DMS 273 treated with DMSO at 0.1 percent for 48 hours (cell line): ENCODE measurements around the gene UBE3D.
A peak's percentile ranks its signal among the peaks of the same experiment; 100 is the strongest.
"Not testable (repeated sequence)": the region's sequence is repeated elsewhere in the genome, so short reads cannot be mapped to it uniquely, and the experiment has no call there.

Source experiments
- DNase-seq: peaks from one replicate; lab custom pipeline; 2025; lab: John Stamatoyannopoulos, UW

UBE3D gene

DNA sequence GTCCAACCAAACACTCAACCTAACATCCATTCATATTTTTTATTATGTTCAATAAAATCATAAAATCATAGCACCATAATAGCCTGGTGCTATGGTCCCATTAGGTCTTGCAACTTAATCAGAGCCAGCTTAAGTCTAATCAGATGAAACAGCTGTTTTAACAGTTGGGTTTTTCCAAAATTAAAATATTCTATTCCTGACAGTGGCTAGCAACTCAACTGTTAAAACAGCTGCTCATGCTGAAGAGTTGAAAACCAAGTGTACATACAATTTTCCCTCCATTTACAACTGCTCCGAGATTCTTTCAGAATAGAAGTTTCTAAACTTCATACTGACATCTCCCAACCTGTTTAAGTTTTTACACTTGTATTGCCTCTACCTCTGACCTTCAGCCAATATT is 89.5 kb downstream of the UBE3D start:
- peak; percentile 13 for DNase-seq

- no peak for DNase-seq
These were observed 93.7 kb downstream of the UBE3D start for GRCh38 chr6:82971877-82972460.

DNA sequence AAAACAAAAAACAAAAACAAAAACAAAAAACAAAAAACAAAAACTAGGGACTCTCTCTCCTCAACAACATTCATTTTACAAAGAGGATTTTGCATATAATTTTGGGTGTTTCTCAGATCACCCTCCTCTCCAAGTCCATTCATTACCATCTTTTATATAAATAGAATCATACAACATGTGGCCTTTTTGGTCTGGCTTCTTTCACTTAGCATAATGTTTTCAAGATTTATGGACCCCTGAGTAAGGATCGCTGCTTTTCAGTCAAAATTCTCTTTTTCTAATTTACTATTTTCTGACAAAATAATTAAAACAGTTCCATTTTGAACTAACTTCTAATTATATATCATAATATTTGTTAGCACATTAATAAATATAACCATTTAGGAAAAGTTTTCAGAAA is 94.8 kb downstream of the UBE3D start:
- DNase-seq: no peak

DNA sequence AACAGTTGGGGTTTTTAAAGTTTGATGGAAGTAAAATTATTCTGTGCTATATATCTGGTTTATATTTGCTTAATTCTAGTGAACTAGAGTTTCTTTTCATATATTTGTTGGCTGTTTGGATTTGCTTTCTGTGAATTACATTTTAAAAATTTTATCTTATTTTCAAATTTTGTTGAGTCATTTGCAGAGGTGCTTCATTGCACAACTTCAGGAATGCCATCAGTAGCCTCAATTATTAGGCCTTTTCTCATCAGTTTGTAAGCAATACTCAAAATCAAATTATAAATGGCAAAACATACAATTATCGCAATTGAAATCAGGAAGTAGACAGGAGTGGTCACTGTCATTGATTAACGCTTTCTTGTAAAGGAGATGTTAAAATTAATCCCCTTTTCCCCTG is 96.9 kb downstream of the UBE3D start:
- no peak for DNase-seq

GRCh38 chr6:82963191-82963925 is 102.3 kb downstream of the UBE3D start:
- no peak for DNase-seq

GRCh38 chr6:82959385-82959941 is 106.2 kb downstream of the UBE3D start:
- no peak for DNase-seq

- no peak for DNase-seq
These were observed 107.1 kb downstream of the UBE3D start for GRCh38 chr6:82958551-82958950.

GRCh38 chr6:82957868-82958245 is 107.8 kb downstream of the UBE3D start:
- no peak for DNase-seq

DNA sequence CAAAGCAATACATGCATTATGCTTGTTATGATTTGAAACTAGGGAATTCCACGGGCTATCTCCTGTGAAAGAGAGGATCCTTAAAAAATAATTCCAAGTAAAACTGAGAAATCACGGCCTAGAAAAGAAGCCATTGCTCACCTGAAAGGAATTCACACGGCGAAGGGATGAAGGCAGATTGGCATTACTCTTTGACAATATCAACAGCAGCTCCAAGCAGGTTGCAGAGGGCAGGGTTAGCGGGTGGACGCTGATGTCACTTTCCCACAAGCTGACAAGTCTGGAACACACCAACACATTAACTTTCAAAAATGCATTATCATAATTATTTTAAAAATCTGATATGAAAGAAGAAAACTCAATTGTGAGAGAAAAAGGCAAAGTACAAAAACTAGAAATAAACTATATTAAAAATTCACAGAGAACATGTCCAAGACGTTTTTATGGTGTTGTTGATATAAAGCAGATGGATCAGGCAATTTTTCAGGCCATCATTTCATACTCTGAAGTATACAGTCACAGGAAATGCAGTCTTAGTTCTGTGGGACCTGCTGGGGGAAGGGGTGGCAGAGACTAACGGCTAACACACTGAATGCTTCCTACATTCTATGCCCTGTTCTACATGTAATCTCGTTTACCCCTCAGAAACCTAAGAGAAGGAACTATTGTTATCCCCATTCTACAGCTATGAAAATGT is 108.3 kb downstream of the UBE3D start:
- DNase-seq: no peak

DNA sequence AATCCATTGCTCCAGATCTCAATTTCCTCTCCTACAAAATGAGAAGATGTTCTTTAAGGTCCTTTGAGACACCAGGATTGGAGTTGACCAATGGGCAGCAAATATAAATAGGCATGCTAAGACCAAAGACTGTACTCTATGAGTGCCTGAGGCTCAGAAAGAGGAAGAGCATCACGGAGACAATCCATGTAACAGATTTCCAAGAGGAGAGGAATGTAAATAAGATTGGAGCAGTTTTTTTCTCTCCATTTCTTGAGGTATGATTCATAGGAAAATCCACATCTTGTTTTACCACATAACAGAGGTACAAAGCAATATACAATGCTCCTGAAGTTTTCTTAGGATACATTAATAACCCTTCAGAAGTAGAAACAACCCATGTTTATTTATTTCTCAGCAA is 109.8 kb downstream of the UBE3D start:
- no peak for DNase-seq

- no peak for DNase-seq
These were observed 110.6 kb downstream of the UBE3D start for GRCh38 chr6:82954937-82955577.

- no peak for DNase-seq
These were observed 111.3 kb downstream of the UBE3D start for GRCh38 chr6:82954356-82954755.

DNA sequence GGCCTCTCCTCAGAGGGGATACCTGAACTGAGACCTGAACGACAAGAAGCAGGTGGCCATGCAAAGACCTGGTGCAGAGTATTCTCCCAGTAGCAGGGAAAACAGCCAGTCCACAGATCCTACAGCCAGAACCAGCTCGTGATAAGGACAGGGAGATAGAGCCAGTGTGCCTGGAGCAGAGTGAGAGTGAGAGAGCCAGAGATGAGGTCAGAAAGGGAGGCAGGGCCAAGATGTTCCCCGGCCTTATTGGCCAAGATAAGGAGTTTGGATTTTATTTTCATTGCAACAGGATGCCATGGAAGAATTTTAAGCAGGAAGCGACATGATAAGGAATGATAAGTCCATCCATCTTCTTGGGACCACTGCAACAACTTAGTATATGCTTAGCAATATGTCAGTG is 111.8 kb downstream of the UBE3D start:
- no peak for DNase-seq

DNA sequence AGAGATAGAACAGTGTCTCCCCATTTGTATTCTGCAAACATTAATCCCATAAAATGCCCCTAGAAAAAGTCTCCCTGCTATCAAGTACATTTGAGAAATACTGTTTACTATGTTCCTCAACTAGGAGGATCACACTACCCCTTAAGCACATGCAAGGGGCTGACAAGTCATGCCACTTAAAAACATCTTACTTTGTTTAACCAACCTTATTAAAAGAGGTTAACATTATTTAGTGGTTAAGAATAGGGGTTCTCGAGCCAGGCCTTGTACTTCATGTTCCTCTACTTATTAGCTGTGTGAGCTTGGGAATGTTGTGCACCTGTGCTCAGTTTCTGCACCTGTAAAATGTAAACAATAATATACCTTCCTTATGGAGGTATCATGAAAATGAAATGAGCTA is 113.7 kb downstream of the UBE3D start:
- no peak for DNase-seq

DNA sequence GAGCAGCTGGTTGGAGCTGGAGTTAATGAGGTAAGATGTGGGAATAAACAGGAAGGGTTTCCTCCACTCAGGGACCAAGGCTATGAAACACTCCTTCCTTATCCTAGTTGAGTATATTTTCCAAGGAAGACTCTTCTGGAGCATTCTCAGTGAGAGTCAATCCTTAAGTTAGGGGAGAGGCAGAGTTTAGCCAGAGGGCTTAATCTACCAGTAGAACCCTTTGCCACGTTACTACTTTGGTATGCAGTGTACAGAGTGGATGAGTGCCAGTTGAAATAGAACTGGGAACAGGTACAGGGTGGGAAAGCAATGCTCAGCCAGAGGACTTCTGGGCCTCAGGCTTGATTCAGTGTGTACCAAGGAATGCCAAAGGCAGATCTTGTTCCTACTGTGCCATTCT is 114.3 kb downstream of the UBE3D start:
- no peak for DNase-seq

- not testable (repeated sequence) for DNase-seq
These were observed 134.7 kb downstream of the UBE3D start for GRCh38 chr6:82930915-82931314.

DNA sequence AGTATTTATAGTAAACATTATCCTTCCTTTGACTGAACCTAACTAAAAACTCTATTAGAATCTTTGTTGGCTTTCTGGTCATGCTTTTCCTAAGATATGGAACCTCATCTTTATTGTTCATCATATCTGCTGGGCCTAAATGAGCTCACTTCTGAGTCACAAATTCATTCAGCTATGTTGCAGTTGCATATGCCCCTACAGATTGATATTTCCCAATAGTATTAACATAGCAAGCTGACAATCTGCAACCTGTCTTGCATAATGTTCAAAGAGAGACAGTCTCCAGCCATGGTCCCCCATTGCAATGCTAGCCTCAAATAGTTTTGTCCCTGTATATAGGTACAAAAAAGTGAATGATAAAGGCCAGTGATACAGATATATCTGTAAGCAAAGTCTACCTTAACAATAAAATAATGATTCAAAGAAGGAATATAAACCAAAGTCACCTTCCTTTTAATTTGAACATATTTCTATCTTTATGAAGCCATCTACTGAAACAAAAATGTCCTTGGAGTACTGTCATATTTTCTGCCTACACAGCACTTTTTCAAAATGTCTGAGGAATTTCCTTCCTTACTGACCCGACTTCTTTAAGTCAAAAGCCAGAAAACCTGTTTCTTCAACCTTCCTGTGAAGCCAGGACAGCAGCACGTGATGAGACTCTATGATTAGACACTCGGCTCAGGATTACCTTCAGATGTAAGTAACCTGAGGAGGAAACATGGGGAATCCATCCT is 140.7 kb downstream of the UBE3D start:
- no peak for DNase-seq

DNA sequence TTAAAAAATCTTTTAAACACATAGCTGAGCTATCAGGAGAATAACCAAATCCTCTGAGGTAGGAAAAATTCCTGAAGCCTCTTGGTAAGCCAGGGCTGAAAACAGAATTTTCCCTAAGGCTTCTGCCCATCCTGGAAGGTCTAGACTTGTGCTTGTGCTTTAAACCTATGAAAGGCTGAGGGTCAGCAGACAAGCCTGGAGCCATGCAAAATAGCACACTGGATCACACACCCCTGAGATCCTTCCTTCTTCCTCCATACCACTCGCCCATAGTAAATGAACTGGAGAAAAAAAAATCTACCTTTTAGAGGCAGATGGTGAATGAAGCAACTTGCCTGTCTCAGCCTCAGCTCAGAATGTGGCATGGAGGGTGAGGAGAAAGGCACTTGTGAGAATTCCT is 144.4 kb downstream of the UBE3D start:
- no peak for DNase-seq

- DNase-seq: no peak
These were observed 148.1 kb downstream of the UBE3D start for GRCh38 chr6:82917346-82918064.

GRCh38 chr6:82915666-82916065 is 150.0 kb downstream of the UBE3D start:
- DNase-seq: no peak

DNA sequence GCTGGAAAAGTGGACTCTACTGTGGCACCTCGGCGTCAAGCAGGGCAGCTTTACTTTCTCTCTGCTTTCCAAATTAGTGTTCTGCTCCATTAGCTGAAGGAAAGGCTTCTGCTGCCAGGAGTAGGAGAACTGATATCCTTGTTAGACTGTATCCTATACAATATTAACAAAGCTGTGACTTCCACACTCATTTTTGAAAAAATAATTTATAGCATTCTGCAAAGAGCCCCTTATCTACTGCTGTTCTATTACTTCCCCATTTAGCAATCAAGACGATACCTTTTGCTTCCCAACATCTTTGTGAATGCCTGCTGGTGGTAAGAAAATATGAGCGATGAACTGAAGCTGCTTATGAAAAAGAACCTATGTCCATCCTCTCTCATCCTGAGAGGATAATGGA is 151.1 kb downstream of the UBE3D start:
- DNase-seq: no peak
